T-helper 2 cell treated with Interferon-gamma antibody and Interleukin-4, amounts not matched to agents 100 ng/mL and 5 ng/mL, for 36 hours (primary cell): ENCODE measurements around the gene FGB. TPM values are rescaled to one million over a fixed set of nuclear protein-coding genes. Genes with fewer than 3 reads are reported as not detected.

ENCODE experiments used
- intact Hi-C: fragments of 100-400 bp; cut with micrococcal nuclease; formaldehyde crosslinking; loops from one replicate; pipeline ENCODE4 v1.15.1; 2023
- total RNA-seq: library from RNA; stranded (reverse); gene quantifications from 2 replicates; pipeline ENCODE4 v1.2.3, GENCODE V29; 2022

FGB gene
- total RNA-seq, 1 donor from 2014 or later: not detected

- intact Hi-C loops: loop anchor here (1.0 kb wide), 2 partner anchors 59 to 66 kb away; no protein-coding TSS in a partner anchor
Observed at GRCh38 chr4:154617820-154618317, 55.1 kb downstream of the FGB start.

- intact Hi-C loops: loop anchor here (1.0 kb wide), 2 partner anchors 60 to 67 kb away; no protein-coding TSS in a partner anchor
Observed at GRCh38 chr4:154618708-154619315, 56.0 kb downstream of the FGB start.

DNA sequence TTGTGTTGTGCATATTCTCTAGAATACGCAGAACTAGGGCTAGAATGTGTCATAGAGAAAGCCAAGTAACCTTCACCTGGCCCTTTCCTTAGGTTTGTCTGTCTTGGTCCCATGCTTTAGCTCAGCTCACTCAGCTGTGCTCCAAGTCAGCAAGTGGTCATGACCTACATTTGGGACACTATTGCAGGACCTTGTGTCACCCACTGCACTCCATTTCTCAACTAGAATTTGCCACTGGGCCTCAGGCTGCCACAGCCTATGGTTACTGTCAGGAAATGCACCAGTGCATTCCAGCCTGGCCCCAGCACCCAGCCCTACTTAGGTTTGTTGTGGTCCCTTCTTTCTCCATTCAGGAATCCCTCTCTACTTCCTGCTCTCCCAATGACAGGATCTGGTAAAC lies 57.3 kb downstream of the FGB start:
- intact Hi-C loops: no loop called here

Other genes starting within 250 kb of the FGB start
- not detected in 2 replicates for gene DCHS2, start 71.2 kb upstream of the FGB start, total RNA-seq
- 80.9 and 84.1 TPM in 2 replicates for gene PLRG1, start 12.6 kb upstream of the FGB start, total RNA-seq
- gene FGA, start 27.7 kb downstream of the FGB start, total RNA-seq: not detected in 2 replicates
- gene FGG, start 49.6 kb downstream of the FGB start, total RNA-seq: not detected in 2 replicates
- gene LRAT, start 181.0 kb downstream of the FGB start, total RNA-seq: not detected in 2 replicates
- not detected in 2 replicates for gene RBM46, start 218.3 kb downstream of the FGB start, total RNA-seq